GM21447 (cell line): Measurements from ENCODE around the gene GRID2.

Experiments
- ATAC-seq: cut with Tn5 transposase; IDR thresholded peaks from one replicate; pipeline ENCODE4 v1.9.1; 2021; ENCODE audit not compliant: unreplicated experiment

GRID2 gene

DNA sequence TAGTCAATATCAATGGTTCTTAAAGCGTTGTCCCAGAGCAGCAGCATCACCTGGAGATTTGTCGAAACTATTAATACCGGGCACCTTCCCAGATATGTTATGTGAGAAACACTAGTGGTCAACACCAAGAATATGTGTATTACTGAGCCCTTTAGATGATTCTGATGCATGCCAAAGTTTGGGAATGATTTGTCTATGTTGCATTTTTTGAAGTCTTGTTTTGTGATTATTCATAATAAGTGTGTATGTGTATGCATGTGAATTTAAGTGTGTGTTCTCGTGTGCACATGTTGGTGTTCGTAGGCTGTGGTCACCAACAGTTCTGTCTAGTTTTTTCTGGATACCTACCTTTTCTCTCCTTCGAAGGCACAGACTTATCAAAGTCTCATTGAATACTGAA, 749.4 kb downstream of the GRID2 start:
- no peak for ATAC-seq

DNA sequence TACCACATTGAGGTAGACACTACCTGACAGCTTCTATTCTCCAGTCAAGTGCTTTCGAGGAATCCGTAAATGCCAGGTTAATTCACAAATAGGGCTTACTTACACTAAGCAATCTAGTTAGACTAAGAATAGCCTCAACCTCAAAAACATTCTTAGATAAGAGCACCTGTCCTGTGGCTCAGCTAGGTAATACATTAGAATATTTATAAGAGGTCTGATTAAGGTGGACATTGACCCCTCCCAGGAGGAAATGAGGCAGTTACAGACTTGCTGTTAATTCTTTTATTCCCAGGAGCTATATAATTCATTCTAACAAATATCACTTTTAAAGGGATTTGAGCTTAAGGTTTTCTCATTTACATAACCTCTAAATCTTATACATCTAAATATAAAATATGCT, 758.1 kb downstream of the GRID2 start:
- no peak for ATAC-seq

DNA sequence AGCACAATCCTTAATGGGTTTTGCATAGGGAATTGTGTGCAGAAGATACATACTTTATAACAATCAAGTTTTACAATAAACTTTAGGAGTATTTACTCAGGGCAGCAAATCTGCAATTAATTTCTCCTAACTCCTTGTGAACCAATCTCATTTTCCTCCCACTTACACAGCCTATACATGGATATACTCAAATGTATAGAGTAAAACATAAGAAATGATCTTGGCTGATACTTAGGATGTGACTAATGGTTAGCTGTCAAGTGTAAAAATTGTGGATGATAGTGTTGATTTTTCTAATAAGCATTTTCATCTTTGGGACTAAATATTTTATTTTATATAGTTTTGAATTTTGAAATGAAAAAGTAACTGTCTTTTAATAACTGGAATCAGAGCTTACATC, 759.6 kb downstream of the GRID2 start:
- no peak for ATAC-seq

DNA sequence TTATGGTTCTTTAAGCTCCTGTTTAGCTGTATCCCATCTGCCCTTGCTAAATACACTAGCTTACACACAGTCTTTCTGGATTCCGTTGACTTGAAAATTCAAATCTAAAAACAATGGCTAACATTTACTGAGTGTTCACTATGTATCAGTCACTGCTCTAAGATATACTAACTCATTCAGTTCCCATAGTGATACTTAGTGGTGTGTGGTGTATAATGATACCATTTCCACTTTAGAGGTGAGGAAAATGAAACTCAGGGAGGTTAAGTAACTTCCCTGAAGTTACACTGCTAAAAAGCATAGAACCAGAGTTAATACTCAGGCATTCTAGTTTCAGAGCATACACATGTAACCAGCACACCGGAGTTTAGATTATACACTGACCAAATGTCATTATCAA, 762.0 kb downstream of the GRID2 start:
- no peak for ATAC-seq

DNA sequence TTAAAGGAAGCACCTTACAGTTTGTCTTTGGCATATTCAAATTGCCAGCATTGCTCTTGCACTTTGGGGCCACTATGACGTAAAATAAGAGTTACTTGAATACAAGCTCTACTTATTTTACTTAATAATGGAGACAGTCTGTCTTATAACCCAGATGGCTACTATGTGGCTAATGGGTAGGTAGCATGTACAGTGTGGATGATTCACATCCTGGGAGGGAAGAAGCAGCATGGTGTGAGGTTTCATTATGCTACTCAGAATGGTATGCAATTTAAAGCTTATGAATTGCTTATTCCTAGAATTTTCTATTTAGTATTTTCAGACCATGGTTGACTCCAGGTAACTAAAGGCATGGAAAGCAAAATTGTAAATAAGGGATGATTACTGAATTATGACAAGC, 763.0 kb downstream of the GRID2 start:
- no peak for ATAC-seq

DNA sequence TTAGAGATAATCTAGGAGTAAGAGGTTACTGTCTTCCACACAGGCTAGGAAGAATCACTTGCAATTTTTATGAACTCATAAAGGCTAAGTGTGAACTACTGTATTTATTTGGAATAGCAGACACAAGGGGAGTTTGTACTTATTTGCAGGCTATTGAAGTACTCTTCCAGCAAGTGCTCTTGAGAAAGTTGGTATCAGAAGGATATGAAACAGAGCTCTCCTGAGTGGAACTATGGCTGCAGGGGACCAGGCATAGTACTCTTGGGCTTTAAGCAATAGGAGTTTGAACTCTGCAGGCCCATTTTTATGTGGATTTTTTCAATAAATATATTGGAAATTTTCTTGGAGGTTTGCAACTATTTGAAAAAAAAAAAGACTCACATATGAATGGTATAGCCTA, 768.5 kb downstream of the GRID2 start:
- ATAC-seq, result no peak

DNA sequence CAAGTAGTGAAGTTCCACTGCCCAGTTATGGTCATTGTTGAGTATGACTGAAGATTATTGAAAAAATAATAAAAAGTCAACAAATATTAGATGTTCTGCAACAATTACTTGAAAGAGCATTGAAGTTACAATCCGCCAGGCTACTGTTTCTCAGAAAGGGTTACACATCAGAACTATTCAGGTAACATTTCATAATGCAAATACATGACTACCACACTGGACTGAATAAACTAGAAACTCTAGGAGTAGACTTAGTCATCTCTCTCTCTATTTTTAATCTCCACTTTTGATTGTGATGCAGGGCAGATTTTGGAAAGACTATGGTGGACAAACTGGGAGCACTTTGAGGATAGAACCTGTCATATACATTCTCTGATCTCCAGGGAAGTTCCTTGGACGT, 776.5 kb downstream of the GRID2 start:
- ATAC-seq, result no peak

DNA sequence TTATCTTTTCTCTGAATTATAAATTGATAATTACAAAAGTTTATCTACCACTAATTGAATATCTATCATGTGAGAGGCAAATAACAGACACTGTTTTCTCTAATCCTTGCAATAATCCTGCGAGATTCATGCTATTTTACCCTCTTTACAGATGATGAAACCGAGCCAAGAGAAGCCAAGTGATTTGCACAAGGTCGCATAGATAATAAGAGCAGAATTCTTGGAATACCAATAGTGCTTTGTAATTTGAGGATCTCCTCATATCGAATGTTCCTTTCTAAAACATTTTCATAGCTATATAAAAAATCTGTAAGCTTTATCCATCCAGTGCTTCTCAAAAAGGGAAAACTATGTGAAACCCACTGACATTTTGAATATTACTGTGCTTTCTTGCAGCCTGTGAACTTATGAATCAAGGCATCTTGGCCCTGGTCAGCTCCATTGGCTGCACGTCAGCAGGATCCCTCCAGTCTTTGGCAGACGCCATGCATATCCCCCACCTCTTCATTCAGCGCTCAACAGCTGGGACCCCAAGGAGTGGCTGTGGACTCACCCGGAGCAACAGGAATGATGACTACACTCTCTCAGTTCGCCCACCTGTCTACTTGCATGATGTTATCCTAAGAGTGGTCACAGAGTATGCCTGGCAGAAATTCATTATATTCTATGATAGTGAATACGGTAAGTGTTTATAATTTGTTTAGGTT, 781.0 kb downstream of the GRID2 start:
- no peak for ATAC-seq

DNA sequence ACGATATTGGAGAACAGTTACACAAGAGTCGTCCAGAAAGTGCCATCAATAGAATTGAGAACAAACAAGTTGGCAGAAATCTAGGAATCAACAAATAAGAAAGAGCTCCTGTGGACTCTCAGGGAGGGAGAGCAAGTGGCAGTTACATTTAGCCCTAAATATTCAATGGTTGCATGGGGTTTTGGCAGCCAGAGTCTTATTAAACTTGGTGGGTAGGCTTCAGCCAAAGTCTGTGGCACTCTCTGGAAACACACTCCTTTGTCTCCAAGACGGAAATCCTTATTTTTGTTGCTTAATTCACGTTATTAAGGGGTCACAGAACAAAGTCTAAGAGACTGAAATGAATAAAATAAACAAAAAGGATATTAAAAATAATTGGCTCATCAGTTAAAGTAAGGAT, 782.6 kb downstream of the GRID2 start:
- no peak for ATAC-seq

DNA sequence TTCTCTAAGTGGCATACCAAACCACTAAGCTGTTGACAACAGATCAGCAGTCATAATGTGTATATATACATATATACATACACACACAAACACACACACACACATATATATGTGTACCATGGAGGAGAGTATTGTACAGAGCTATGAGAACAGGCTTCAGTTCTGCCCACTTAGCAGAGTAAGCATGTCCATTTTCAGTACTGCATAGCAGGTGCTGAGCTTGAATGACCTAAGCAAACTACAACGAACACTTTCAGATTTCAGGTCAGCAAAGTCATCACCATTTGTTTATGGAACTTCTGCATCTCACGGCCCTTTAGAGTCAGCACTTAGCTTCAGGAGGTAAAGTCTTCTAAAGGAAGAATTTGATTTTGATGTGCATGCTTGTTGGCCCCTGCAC, 789.0 kb downstream of the GRID2 start:
- no peak for ATAC-seq

DNA sequence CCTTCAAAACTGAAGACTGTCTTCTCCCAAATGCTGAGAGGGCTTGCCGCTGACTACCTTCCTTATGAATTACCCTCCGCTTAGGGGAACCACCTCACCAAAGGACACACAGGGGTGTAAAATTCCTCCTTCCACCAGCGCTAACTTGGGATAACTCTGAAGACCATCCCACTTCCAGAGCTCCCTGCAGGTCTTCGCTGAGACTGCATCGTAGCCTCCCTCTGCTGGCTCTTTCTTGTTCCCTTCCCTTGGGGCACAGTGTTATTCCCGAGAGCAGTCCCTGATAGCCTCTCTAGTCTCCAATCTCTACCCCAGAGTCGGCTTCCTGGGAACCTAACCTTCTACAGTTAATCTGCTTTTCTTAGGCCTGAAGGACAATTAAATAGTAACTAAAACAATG, 799.3 kb downstream of the GRID2 start:
- no peak for ATAC-seq

DNA sequence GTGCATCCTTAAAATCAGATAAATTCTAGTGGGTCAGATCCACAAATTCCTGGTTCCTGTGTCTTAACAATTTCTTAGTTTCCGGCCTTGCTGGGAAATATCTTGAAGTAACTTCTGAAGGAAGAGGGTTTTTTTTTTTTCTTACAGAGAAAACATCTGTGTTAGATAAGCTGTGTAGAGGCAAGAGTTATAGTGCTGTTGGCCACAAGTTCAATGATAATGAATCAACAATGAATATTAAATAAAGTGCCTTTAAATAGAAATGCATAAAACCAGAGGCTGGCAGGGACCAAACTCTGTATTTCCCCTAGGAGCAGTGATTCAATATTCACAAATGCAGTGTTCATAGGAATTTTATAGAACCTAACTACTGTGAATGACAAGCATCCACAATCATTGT, 812.9 kb downstream of the GRID2 start:
- no peak for ATAC-seq

DNA sequence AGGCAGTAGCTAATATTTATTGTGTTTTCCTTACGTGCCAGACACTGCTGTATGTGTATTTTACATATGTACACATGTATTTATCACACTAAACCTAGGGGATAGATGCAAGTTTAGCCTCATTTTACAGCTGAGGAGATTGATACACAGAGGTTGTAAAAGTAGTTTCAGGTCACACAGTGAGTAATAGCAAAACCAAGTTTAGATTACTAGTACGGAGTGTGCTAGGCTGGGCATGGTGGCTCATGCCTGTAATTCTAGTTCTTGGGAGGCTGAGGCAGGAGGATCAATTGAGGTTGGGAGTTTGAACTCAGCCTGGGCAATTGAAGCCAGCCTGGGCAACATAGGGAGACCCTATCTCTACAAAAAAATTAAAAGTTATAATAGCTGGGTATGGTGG, 823.7 kb downstream of the GRID2 start:
- ATAC-seq, result no peak

DNA sequence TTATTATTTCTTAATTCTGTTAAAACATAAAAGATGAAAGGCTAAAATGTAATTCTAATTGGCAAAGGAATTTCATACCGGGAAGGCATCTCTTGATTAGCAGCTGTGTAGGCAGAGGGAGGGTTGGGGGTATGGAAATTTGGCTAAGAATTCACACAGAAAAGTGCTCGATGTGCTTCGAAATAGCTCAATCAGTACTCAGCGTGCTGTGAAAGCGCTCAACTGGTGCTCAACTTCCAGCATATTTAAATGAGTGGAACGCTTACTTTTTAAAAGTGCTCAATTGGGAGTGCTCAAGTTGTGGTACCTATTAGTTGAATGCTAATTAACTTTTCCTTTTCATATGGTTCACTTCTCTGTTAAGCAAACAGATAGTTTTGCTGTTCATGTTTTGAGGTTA, 828.9 kb downstream of the GRID2 start:
- ATAC-seq, result no peak

DNA sequence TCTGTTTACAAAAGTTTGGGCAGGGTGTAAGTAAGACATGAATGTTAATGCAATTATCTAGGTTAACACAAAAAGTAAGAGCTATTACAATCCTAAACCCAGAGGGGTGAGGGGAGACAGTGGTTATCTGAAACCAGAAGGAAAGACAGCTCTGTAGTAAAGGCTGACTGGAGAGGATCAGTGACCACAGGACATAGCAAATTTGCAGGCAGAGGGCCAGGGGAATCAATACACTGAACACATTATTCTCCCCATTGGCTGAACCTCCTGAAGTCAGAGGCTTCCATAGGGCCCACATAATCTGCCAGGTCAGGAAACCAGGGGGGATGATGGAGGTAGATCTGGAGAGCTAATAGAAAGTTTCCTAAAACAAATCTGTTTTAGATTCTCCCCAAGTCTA, 835.4 kb downstream of the GRID2 start:
- no peak for ATAC-seq

DNA sequence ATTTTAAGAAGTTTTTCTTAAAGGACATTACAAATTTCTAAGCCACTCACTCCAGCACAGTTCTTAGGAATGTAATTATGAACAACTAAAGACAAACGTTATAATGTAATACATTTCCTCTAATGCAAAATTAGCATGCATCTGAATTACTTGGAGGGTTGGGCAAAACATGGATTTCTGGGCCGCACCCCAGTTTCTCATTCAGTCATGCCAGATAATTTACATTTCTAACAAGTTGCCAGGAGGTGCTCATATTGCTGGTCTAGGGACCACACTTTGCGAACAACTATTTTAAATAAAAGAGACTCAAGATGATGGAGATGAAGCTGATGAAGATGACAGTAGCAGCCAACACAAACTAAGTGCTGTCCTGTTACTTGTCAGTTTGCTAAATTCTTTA, 840.1 kb downstream of the GRID2 start:
- no peak for ATAC-seq

DNA sequence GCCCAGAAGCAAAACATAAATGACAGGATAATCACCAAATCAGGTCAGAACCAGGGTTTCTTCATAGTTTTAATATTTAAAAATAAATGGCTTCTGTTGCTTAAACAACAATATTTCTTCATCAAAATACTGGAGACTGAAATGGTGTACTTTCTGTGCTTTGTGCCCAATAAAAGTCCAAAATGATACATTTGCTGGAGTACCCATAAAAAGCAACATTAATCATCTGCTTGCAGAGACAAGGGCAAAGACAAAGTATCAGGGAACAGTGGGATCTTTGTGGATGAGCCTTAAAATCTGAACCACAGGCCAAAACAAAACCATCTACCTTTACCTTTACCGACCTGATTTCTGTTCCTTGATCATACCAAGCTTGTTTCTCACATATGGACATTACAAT, 840.9 kb downstream of the GRID2 start:
- ATAC-seq, result no peak

DNA sequence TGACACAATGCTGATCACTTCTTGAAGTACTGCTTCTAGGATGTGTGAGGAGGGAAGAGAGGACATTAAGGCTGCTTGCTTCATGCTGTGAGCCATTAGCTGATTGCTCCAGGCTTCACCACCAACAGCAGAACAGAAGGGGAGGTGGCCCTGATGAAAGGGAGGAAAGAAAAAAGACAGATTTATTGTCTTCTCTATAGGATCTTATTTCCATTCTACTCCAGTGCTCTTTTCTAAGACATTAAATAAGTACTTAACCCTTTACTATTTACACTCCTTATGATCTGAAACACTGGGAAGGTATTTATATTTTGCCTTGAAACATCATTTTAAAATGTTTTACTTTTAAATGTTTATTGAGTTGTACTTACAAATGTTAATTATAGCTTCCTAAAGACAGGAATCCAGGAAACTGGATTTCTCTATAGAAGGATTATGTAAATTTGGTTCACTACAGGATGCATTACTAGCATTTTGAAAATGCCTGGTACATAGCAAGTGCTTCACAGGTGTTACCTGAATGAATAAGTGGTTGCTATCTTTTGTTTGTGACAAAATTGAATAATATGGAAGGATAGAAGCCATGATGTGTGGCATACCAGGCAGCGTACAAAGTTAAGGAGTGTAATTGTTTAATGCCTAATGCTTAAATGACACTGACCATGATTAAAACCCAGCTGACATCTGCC, 843.9 kb downstream of the GRID2 start:
- ATAC-seq, result no peak

DNA sequence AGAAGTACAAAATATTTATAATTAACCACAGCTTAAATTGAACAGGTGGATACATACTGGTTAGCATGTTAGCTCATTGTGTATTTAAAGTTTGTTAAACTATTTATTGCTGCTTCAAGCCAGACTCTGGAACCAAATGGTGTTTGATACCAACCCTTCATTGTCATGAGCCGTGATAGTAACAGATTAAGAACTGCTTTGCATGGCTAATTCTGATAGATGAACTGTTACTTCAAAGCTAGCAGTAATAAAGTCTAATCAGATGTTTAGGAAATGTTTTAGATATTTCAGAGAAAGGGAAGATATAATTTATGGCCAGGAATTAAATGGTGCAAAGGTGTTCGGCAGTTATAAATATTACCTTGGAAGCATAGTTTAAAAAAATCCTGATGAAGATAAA, 848.7 kb downstream of the GRID2 start:
- no peak for ATAC-seq

DNA sequence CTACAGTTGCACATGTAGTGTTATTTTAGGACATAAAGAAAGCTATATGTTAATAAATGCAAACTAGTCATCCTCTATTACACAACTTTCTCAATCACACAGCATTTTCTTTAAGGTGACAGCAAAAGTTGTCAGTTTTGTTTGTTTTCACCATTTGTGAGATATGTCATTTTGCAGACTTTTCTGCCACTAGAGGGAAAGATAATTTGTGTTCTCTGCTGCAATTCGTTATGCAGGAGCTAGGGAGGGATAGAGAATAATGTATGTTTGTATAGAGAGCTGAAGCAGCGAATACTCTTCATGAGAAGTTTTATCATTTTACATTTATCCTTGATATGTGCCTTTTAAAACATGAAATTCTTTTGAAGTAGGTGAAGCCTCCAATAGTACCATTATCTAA, 854.2 kb downstream of the GRID2 start:
- no peak for ATAC-seq

DNA sequence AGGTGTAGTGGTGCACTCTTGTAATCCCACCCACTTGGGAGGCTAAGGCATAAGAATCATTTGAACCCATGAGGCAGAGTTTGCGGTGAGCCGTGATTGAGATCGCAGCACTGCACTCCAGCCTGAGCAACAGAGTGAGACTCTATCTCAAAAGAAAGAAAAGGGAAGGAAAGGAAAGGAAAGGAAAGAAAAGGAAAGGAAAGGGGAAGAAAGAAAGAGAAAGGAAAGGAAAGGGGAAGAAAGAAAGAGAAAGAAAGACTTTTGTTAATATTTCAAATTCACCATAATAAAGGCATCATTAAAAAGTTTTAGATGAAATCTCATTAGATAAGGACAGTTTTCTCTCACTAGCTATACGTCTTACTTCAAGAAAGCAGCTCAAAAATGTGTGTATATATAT, 864.3 kb downstream of the GRID2 start:
- ATAC-seq, result no peak

DNA sequence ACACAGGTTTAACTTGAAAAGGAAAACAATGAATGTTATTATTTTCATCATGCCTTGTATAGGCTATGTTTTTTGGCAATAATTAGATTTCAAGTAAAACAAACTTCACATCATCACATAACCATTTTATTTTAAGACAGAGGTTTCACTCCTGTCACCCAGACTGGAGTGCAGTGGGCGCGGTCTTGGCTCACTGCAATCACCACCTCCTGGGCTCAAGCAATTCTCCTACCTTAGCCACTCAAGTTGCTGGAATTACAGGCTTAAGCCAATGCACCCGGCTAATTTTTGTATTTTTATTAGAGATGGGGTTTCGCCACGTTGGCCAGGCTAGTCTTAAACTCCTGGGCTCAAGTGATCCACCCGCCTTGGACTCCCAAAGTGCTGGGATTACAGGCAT, 866.2 kb downstream of the GRID2 start:
- no peak for ATAC-seq

DNA sequence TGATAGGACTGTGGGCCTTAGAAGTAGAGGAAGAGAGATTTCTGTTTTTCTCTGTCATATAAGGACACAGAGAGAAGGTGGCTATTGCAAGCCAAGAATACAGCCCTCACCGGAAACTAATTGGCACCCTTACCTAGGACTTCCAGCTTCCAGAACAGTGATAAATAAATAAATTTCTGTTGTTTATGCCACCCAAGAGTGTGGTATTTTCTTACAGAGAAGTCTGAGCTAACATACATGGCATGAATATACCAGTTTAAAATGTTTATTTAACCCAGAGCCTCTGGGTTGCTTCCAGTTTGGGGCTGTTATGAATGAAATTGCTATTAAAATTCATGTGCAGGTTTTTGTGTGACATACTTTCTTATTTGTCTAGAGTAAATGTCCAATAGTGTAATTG, 870.8 kb downstream of the GRID2 start:
- ATAC-seq, result no peak
